Neutrophil (primary cell): ENCODE results near the gene MUC15.

Experiments
- H3K27ac ChIP-seq: fragments of 200-600 bp; sonication (generic); 2 replicates; pipeline ENCODE4 v1.5.1; 2016; ENCODE audit warnings: mild to moderate bottlenecking, moderate library complexity
- H3K27me3 ChIP-seq: fragments of 200-600 bp; sonication (generic); 2 replicates; pipeline ENCODE4 v1.6.0; 2016; ENCODE audit warnings: mild to moderate bottlenecking
- H3K36me3 ChIP-seq: fragments of 200-600 bp; sonication (generic); 2 replicates; pipeline ENCODE4 v1.5.1; 2017
- H3K4me1 ChIP-seq, 2 experiments: fragments of 200-600 bp in 1 of 2; sonication (generic) in 1 of 2; 1 replicate in 1 of 2; 2 replicates in 1 of 2; pipeline versions ENCODE4 v1.5.1 to v1.6.1; 2013 to 2016; ENCODE audit warnings: low read depth in 1 of 2, low read length in 1 of 2, mild to moderate bottlenecking in 1 of 2, moderate library complexity in 1 of 2; ENCODE audit not compliant: control insufficient read depth in 1 of 2, insufficient read depth in 1 of 2
- H3K4me3 ChIP-seq, 2 experiments: fragments of 200-600 bp in 1 of 2; sonication (generic) in 1 of 2; 1 replicate in 1 of 2; 2 replicates in 1 of 2; pipeline ENCODE4 v1.5.1; 2013 to 2016; ENCODE audit warnings: low read depth in 1 of 2, low read length in 1 of 2, mild to moderate bottlenecking in 1 of 2, moderate library complexity in 1 of 2
- H3K9me3 ChIP-seq: fragments of 200-600 bp; sonication (generic); 2 replicates; pipeline ENCODE4 v1.5.1; 2016
- CTCF ChIP-seq: fragments of 200-600 bp; sonication (generic); IDR thresholded peaks from 2 replicates; pipeline ENCODE4 v1.5.1; 2016; ENCODE audit warnings: antibody characterized with exemption

Gene MUC15

DNA sequence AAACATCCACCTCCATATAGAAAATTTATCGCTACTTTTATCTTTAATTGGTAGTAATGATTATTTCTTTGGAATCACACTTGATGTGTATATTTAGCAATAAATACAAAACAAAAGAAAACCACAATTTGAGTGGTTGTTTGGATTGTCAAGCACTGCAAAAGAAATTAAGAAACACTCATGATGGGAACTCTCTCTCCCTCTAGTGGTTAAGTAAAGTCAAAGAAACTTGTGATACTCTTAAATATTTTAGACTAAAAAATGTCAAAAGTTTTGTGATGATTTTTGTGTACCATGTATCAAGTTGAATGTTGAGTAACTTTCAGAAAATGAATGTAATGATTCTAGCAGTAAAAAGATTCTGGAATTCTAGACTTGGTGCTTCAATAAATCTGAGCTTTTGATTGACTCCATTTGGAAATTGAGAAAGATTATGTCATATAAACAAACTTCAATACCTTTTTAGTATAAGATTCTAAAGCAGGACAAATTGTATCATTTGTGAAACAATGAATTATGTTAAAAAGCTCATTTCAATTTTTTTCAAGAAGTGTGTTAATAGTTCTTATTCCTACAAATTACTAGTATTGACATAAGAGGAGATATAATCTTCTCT, 20.8 kb downstream of the MUC15 start:
- no peak overlapping the region for H3K27ac ChIP-seq
- H3K36me3 ChIP-seq: no peaks in the 10 kb centered on the region
- H3K4me3 ChIP-seq: no peak overlapping the region
- no peaks in the 10 kb centered on the region for H3K27me3 ChIP-seq
- no peak for TF ChIP-seq CTCF
- H3K4me1 ChIP-seq: no peaks in the 10 kb centered on the region
- H3K9me3 ChIP-seq: no peaks in the 10 kb centered on the region

DNA sequence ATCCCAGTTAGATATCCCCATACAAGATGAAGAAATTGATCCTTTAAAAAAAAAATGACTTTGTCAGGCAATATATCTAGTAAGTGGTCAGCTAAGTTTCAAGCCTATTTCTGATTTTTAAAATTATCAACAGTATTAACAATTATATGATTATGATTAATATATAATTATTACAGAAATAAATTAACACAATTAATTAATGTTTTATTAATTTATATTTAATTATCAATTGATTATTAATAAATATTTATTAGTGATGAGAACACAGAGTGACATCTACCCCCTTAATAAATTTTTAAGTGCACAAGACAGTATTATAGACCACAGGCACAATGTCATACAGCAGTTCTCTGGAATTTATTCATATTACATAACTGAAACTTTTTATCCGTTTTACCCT, 22.0 kb downstream of the MUC15 start:
- Histone ChIP-seq H3K36me3 (no peaks in the 10 kb centered on the region), H3K4me1 (no peaks in the 10 kb centered on the region), H3K27me3 (no peaks in the 10 kb centered on the region), H3K4me3 (no peak overlapping the region), H3K9me3 (no peaks in the 10 kb centered on the region), H3K27ac (no peak overlapping the region)
- no peak for TF ChIP-seq CTCF

DNA sequence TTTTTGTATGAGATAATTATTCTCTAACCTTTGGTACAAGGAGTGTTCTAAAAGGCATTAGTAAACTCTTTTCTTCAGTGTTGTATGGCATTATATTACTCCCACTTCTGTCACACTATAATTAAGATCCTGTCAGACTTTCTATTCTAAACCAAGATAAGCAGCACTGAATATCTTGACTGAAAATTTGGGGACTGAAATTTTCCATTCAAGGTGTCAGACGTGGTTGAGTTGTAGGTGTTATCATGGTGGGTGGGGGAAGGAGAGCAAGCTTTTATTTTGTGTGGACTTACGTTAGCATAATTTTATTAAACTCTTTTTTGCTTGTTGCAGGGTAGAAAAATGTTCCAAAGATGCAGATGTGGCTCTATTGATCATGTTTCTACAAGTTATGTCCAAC, 22.9 kb downstream of the MUC15 start:
- no peak overlapping the region for H3K4me3 ChIP-seq
- H3K27me3 ChIP-seq: no peaks in the 10 kb centered on the region
- H3K9me3 ChIP-seq: no peaks in the 10 kb centered on the region

DNA sequence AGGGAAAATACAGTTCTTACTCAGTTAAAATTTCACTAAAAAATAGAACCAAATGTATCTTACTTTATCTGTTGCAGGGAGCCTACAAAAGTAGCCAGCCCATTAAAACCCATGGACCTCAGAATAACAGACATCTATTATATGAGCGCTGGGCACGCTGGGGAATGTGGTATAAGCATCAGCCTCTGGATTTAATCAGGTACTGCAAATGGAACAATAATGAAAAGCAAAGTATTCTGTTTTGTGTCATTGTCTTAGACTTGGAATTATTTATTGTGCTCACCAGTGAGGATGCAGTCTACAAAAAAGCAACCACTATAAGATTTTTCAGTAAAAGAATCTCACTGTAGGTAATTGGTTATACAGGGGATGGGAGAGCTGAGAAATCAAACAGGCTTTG, 30.2 kb downstream of the MUC15 start:
- Histone ChIP-seq H3K36me3 (no peaks in the 10 kb centered on the region), H3K4me1 (no peaks in the 10 kb centered on the region), H3K9me3 (no peaks in the 10 kb centered on the region), H3K27me3 (no peaks in the 10 kb centered on the region), H3K4me3 (no peak overlapping the region), H3K27ac (no peak overlapping the region)
- no peak for TF ChIP-seq CTCF

More for the DNA sequence above, 22.9 kb downstream of the MUC15 start:
- no peak overlapping the region for H3K27ac ChIP-seq
- H3K36me3 ChIP-seq: no peaks in the 10 kb centered on the region
- TF ChIP-seq CTCF: no peak
- no peaks in the 10 kb centered on the region for H3K4me1 ChIP-seq

DNA sequence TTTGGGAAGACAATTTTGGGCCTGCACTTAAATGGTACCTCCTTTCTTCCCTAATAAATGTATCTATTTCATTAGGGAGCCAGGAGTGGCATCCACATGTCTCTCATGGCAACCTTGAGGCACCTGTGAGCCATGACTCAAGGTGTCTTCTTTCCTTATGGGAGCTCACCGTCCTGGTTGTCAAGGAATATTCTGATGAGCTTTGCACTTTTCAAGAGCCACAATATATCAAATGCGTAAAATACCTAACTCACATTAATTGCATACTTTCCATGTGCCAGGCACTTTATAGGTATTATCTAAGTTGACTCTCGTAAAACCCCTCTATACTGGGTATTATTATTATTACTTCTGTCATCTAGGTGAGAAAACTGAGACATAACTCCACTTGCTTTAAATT, 32.5 kb downstream of the MUC15 start:
- no peaks in the 10 kb centered on the region for H3K9me3 ChIP-seq

More for the DNA sequence above, 32.5 kb downstream of the MUC15 start:
- Histone ChIP-seq H3K4me1 (no peaks in the 10 kb centered on the region), H3K27me3 (no peaks in the 10 kb centered on the region), H3K4me3 (no peak overlapping the region), H3K36me3 (no peaks in the 10 kb centered on the region), H3K27ac (no peak overlapping the region)
- TF ChIP-seq CTCF: no peak
